Measurements from ENCODE around the gene STOML2. TPM values are rescaled to one million over a fixed set of nuclear protein-coding genes. Genes with fewer than 3 reads are reported as not detected.
"Not testable (repeated sequence)": the region's sequence is repeated elsewhere in the genome, so short reads cannot be mapped to it uniquely, and the experiment has no call there.

The STOML2 gene
- total RNA-seq (2021): 192 and 193 TPM in 2 replicates
- long read RNA-seq, transcript STOML2-205 (9 exons, 1,293 nt): minor isoform, 40 of 1,329 reads
- long read RNA-seq, transcript STOML2-201 (10 exons, 1,278 nt): major isoform, 1,169 of 1,329 reads
- long read RNA-seq, partial matches to known transcripts: 46 of 1,329 reads
- long read RNA-seq, other reads (novel, unspliced or antisense): 71 of 1,329 reads

DNA sequence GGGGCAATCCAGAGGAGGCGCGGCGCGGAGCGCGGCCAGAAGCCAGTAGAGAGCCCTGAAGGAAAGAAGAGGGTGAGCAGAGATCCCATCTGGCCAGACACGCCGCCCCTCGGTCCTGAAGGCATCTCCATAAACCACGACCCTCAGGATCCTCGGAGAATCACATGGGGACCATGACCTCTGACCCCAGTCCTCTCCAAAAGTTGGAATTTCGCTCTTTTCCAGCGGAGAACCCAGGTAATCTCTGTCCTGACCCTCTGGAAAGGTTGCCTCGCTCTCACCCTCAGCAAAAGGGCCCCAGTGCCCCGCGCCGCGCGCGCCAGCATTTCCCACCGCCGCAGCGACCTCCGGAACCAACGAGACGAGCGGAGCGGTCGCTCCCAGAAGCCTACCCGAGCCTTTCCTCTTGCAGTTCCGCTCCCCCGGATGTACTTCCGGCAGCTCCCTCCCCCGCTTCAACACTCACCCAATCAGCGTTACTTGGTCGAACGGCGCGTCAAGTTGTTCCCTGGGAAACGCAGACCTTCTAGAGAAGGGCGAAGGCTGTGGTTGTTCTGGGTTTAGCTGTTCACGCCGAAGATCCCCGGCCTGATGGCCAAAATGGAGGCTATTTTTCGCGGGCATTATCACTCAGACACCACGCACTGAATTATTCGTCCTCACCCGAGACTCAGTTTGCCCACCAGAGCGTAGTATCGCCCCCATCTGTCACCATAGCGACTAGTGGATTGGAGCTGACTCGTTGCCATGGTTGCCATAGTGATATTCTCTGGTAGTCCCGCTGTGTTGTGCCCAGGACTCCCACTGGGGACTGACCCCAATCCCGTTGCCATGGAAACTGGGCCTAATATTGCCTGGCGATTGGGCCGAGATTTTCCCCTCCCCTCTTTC lies at the start of gene STOML2:
Gene STOML2 (minus strand): TSS at position 363 of the 891 bp plus-strand sequence. CDS start 37 bp downstream, at position 326.
- Histone ChIP-seq H4K8ac (replicated peaks; ENCODE audit: insufficient read length, low read depth, low read length) (no peak within 1 kb of the TSS), H2AK5ac (ENCODE audit: insufficient read length, low read length) (no peak within 1 kb of the TSS), H3K56ac (ENCODE audit: insufficient read length, low read depth, low read length) (no peak within 1 kb of the TSS), H3K9ac (ENCODE audit: extremely low read depth, insufficient read length, low read length) (peak within 1 kb of the TSS; percentile 74), H4K91ac (ENCODE audit: insufficient read length, low read depth, low read length) (peak within 1 kb of the TSS; percentile 29), H4K20me1 (ENCODE audit: control insufficient read depth, insufficient read depth, insufficient read length) (no peaks in the 10 kb centered on the region), H3K4me2 (ENCODE audit: insufficient read depth, insufficient read length, low read length) (peak within 1 kb of the TSS; percentile 72), H3K27me3 (ENCODE audit: insufficient read depth, low read length) (no peaks in the 10 kb centered on the region), H4K5ac (ENCODE audit: insufficient read length, low read depth, low read length) (no peak within 1 kb of the TSS), H3K79me2 (ENCODE audit: insufficient read depth, low read length) (peaks cover 5% of the 10 kb centered on the region; the same call in 1 of the 2 replicates), H3K23me2 (ENCODE audit: insufficient read length, low read depth, low read length, poor library complexity, severe bottlenecking) (peaks cover 10% of the 10 kb centered on the region), H3K14ac (ENCODE audit: insufficient read depth, low read length) (peak within 1 kb of the TSS; percentile 84; the same call in 1 of the 2 replicates), H3K27ac (ENCODE audit: insufficient read length, low read depth, low read length) (peak within 1 kb of the TSS; percentile 72), H3K9me3 (ENCODE audit: control insufficient read depth, low read depth, low read length) (no peaks in the 10 kb centered on the region), H2BK12ac (ENCODE audit: insufficient read length, low read depth, low read length) (no peak within 1 kb of the TSS), H3T11ph (ENCODE audit: low read length) (peak within 1 kb of the TSS; percentile 84), H2BK15ac (ENCODE audit: low read depth, low read length) (no peak within 1 kb of the TSS), H2AFZ (ENCODE audit: low read length) (no peak within 1 kb of the TSS), H2BK20ac (ENCODE audit: low read depth, low read length, poor library complexity, severe bottlenecking) (no peak within 1 kb of the TSS), H3K4ac (ENCODE audit: low read depth, low read length) (peak within 1 kb of the TSS; percentile 26; the same call in 1 of the 2 replicates), H3K79me1 (ENCODE audit: insufficient read depth, low read depth, low read length, poor library complexity, severe bottlenecking) (peaks cover 9% of the 10 kb centered on the region), H2BK120ac (ENCODE audit: low read depth, low read length, poor library complexity, severe bottlenecking) (peak within 1 kb of the TSS; percentile 65), H3K4me1 (ENCODE audit: insufficient read depth, low read length) (no peaks in the 10 kb centered on the region), H3K23ac (ENCODE audit: insufficient read length, low read depth, low read length) (no peak within 1 kb of the TSS), H2BK5ac (ENCODE audit: insufficient read length, low read length) (no peak within 1 kb of the TSS), H3K18ac (ENCODE audit: insufficient read length, low read depth, low read length) (peak within 1 kb of the TSS; percentile 89)
- Mint-ChIP-seq H3K27ac (peak within 1 kb of the TSS; percentile 92 to 100 (median 100)), H3K4me3 (peak within 1 kb of the TSS; percentile 97 to 98), H3K27me3 (ENCODE audit: low read depth) (no peaks in the 10 kb centered on the region), H3K9me3 (no peaks in the 10 kb centered on the region; a peak in 1 of 5 replicates), H3K36me3 (ENCODE audit: insufficient read depth in 1 of 3, low read depth in 3 of 3) (peaks cover 22 to 47% (median 43%) of the 10 kb centered on the region in 3 experiments), H3K4me1 (peaks cover 12 to 19% of the 10 kb centered on the region in 2 experiments)
- TF ChIP-seq CTCF (conservative IDR thresholded peaks at IDR 0.05): no peak
- WGBS (ENCODE audit: extremely low coverage, insufficient read length, low lambda C conversion rate): no CpG with 5 or more reads among the region's 57 CpGs
- DNase-seq: peak; percentile 97

GRCh38 chr9:35147941-35148563 lies 45.1 kb upstream of the STOML2 start:
- not testable (repeated sequence) for H2BK15ac ChIP-seq (ENCODE audit: low read depth, low read length); H3K27me3 Mint-ChIP-seq (ENCODE audit: low read depth); H3K4ac ChIP-seq (ENCODE audit: low read depth, low read length); H3K9me3 ChIP-seq (ENCODE audit: control insufficient read depth, low read depth, low read length); H4K5ac ChIP-seq (ENCODE audit: insufficient read length, low read depth, low read length); H3K18ac ChIP-seq (ENCODE audit: insufficient read length, low read depth, low read length); H3T11ph ChIP-seq (ENCODE audit: low read length); H2BK120ac ChIP-seq (ENCODE audit: low read depth, low read length, poor library complexity, severe bottlenecking); H3K4me1 Mint-ChIP-seq; H3K79me1 ChIP-seq (ENCODE audit: insufficient read depth, low read depth, low read length, poor library complexity, severe bottlenecking); H2BK20ac ChIP-seq (ENCODE audit: low read depth, low read length, poor library complexity, severe bottlenecking); H3K23ac ChIP-seq (ENCODE audit: insufficient read length, low read depth, low read length); H3K23me2 ChIP-seq (ENCODE audit: insufficient read length, low read depth, low read length, poor library complexity, severe bottlenecking); H3K79me2 ChIP-seq (ENCODE audit: insufficient read depth, low read length); H3K56ac ChIP-seq (ENCODE audit: insufficient read length, low read depth, low read length); H2BK5ac ChIP-seq (ENCODE audit: insufficient read length, low read length); H3K27ac ChIP-seq (ENCODE audit: insufficient read length, low read depth, low read length); H3K4me1 ChIP-seq (ENCODE audit: insufficient read depth, low read length); H3K4me3 Mint-ChIP-seq; H4K8ac ChIP-seq (replicated peaks; ENCODE audit: insufficient read length, low read depth, low read length); H4K20me1 ChIP-seq (ENCODE audit: control insufficient read depth, insufficient read depth, insufficient read length); H3K4me2 ChIP-seq (ENCODE audit: insufficient read depth, insufficient read length, low read length); H4K91ac ChIP-seq (ENCODE audit: insufficient read length, low read depth, low read length); DNase-seq; H2BK12ac ChIP-seq (ENCODE audit: insufficient read length, low read depth, low read length); H3K27me3 ChIP-seq (ENCODE audit: insufficient read depth, low read length); H2AK5ac ChIP-seq (ENCODE audit: insufficient read length, low read length); H2AFZ ChIP-seq (ENCODE audit: low read length); H3K14ac ChIP-seq (ENCODE audit: insufficient read depth, low read length); H3K9ac ChIP-seq (ENCODE audit: extremely low read depth, insufficient read length, low read length); H3K27ac Mint-ChIP-seq
- peaks cover 50 to 52% of the 10 kb centered on the region in 2 experiments for H3K9me3 Mint-ChIP-seq
- H3K36me3 Mint-ChIP-seq (ENCODE audit: insufficient read depth in 1 of 3, low read depth in 3 of 3): peaks cover 30 to 40% (median 32%) of the 10 kb centered on the region in 3 experiments
- WGBS (ENCODE audit: extremely low coverage, insufficient read length, low lambda C conversion rate): no CpG with 5 or more reads among the region's 5 CpGs

Data from H9 (cell line).